Gastrocnemius medialis (tissue), 4 donors: ENCODE measurements around the gene KAT14.

ENCODE experiments used
- POLR2A ChIP-seq, 2 donors: fragments of 450-650 bp; IDR thresholded peaks; one replicate each; pipeline ENCODE4 v1.6.1; 2017; ENCODE audit warnings: antibody characterized with exemption in 2 of 2, mild to moderate bottlenecking in 2 of 2, moderate library complexity in 2 of 2
- TF ChIP-seq, protein P1 (sequence below), 5 experiments: fragments of 450-650 bp in 3 of 5; fragments of 200-600 bp in 2 of 5; sonication (generic) in 2 of 5; IDR thresholded peaks in 4 of 5; conservative IDR thresholded peaks in 1 of 5; 1 replicate in 4 of 5; 2 replicates in 1 of 5; pipeline ENCODE4 v1.5.1; 2016 to 2019; ENCODE audit warnings: antibody characterized with exemption in 5 of 5, mild to moderate bottlenecking in 3 of 5, moderate library complexity in 3 of 5

DNA sequence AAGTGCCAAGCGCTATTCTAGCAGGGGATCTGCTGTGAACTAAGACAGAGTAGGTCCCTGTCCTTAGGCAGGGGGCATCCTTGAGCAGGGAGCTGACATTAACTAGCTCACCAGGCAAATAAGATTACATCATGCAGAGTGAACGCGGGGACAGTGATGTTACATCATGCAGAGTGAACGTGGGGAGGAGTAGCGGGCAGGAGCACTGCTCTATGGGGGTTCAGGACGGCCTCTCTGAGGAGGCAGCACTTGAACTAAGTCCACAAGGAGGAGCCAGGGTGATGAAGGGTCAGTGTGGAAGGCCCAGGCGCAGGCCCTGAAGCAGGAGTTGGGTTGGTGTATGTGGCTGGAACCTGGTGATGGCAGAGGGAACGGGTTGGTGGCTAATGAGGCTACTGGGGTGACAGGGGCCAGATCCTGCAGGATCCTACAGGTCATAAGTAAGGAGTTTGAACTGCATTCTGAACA lies 38.7 kb downstream of the KAT14 start:
- TF ChIP-seq, protein P1, sequence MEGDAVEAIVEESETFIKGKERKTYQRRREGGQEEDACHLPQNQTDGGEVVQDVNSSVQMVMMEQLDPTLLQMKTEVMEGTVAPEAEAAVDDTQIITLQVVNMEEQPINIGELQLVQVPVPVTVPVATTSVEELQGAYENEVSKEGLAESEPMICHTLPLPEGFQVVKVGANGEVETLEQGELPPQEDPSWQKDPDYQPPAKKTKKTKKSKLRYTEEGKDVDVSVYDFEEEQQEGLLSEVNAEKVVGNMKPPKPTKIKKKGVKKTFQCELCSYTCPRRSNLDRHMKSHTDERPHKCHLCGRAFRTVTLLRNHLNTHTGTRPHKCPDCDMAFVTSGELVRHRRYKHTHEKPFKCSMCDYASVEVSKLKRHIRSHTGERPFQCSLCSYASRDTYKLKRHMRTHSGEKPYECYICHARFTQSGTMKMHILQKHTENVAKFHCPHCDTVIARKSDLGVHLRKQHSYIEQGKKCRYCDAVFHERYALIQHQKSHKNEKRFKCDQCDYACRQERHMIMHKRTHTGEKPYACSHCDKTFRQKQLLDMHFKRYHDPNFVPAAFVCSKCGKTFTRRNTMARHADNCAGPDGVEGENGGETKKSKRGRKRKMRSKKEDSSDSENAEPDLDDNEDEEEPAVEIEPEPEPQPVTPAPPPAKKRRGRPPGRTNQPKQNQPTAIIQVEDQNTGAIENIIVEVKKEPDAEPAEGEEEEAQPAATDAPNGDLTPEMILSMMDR (IDR thresholded peaks at IDR 0.05 in 4 of 5, conservative IDR thresholded peaks at IDR 0.05 in 1 of 5) = no peak
- no peak for TF ChIP-seq POLR2A (IDR thresholded peaks at IDR 0.05)
